ENCODE measurements around the gene DBNDD1. TPM values are rescaled to one million over a fixed set of nuclear protein-coding genes. Genes with fewer than 3 reads are reported as not detected.

DBNDD1 gene
- total and polyA plus RNA-seq, 2 donors (not counting 3 experiments of a cell fraction or from before 2014, with no cell fraction given): 28.2 to 45.7 TPM

- no peak for FAIRE-seq
- DNase-seq (ENCODE audit: low read depth, low spot score): no peak
- H3K4me3 ChIP-seq (replicated peaks in 1 of 3; ENCODE audit: insufficient read depth in 1 of 3, low read depth in 1 of 3, low read length in 3 of 3): no peak overlapping the region
- no peaks in the 10 kb centered on the region for H3K9me3 ChIP-seq (replicated peaks; ENCODE audit: control insufficient read depth, insufficient read depth, low read length)
- intact Hi-C loops (cut with micrococcal nuclease) (no loop called here), dilution Hi-C loops (cut with MboI; ENCODE audit: extremely low pct_ligation_motif_present, low sequenced_read_pairs) (no loop called here)
- TF ChIP-seq JUN (IDR thresholded peaks at IDR 0.05; ENCODE audit: borderline replicate concordance, insufficient read depth, insufficient read length, low read depth): no peak
- TF ChIP-seq CTCF (IDR thresholded peaks at IDR 0.05; ENCODE audit: extremely low read depth in 1 of 2, insufficient read depth in 1 of 2, low read depth in 1 of 2, low read length in 2 of 2): no peak
- no peak for TF ChIP-seq MYC (IDR thresholded peaks at IDR 0.05; ENCODE audit: low read depth, low read length)
- TF ChIP-seq POLR2A (IDR thresholded peaks at IDR 0.05; ENCODE audit: low read depth, low read length): no peak
- TF ChIP-seq EZH2 (IDR thresholded peaks at IDR 0.05; ENCODE audit: borderline replicate concordance, low read depth, low read length, severe bottlenecking): no peak
- no peak for TF ChIP-seq MAX (IDR thresholded peaks at IDR 0.05; ENCODE audit: insufficient read depth, insufficient read length)
- CTCF ChIA-PET: interaction anchor here (1.6 kb wide), 1 partner anchor 14 kb away, joined by 4 read pairs; no protein-coding TSS in a partner anchor
- POLR2A ChIA-PET: no interaction called here
- H3K9me1 ChIP-seq (replicated peaks; ENCODE audit: control insufficient read depth, extremely low read depth, insufficient read depth, low read length): no peaks in the 10 kb centered on the region
- H3K9ac ChIP-seq (replicated peaks; ENCODE audit: extremely low read depth, insufficient read depth, low read length): no peak overlapping the region
- H3K36me3 ChIP-seq (ENCODE audit: control insufficient read depth in 2 of 2, extremely low read depth in 1 of 2, insufficient read depth in 2 of 2, low read length in 2 of 2): peaks cover 6 to 29% of the 10 kb centered on the region in 2 experiments
- no peak overlapping the region for H3K4me2 ChIP-seq (ENCODE audit: insufficient read depth, low read length)
- H3K79me2 ChIP-seq (ENCODE audit: control insufficient read depth, insufficient read depth, low read length): no peaks in the 10 kb centered on the region
- H4K20me1 ChIP-seq (replicated peaks; ENCODE audit: control insufficient read depth, extremely low read depth, insufficient read depth, low read length): no peaks in the 10 kb centered on the region
- H3K27ac ChIP-seq (ENCODE audit: insufficient read depth, low read depth, low read length): no peak overlapping the region
- no peak overlapping the region for H2AFZ ChIP-seq (ENCODE audit: low read depth, low read length)
- H3K4me1 ChIP-seq (ENCODE audit: control insufficient read depth, extremely low read depth, insufficient read depth, low read length): no peaks in the 10 kb centered on the region
- H3K27me3 ChIP-seq (ENCODE audit: control insufficient read depth in 2 of 2, insufficient read depth in 2 of 2, low read length in 2 of 2): no peaks in the 10 kb centered on the region
- no TSS peak for BruUV-seq (replicated peaks)
These were observed 15.2 kb upstream of the DBNDD1 start for GRCh38 chr16:90034504-90034903.

- intact Hi-C loops (cut with micrococcal nuclease) (no loop called here), dilution Hi-C loops (cut with MboI; ENCODE audit: extremely low pct_ligation_motif_present, low sequenced_read_pairs) (no loop called here)
- Histone ChIP-seq H4K20me1 (replicated peaks; ENCODE audit: control insufficient read depth, extremely low read depth, insufficient read depth, low read length) (no peaks in the 10 kb centered on the region), H3K27me3 (ENCODE audit: control insufficient read depth in 2 of 2, insufficient read depth in 2 of 2, low read length in 2 of 2) (no peaks in the 10 kb centered on the region), H3K9ac (replicated peaks; ENCODE audit: extremely low read depth, insufficient read depth, low read length) (no peak overlapping the region), H3K27ac (ENCODE audit: insufficient read depth, low read depth, low read length) (no peak overlapping the region), H3K4me2 (ENCODE audit: insufficient read depth, low read length) (no peak overlapping the region), H3K9me3 (replicated peaks; ENCODE audit: control insufficient read depth, insufficient read depth, low read length) (no peaks in the 10 kb centered on the region), H3K79me2 (ENCODE audit: control insufficient read depth, insufficient read depth, low read length) (no peaks in the 10 kb centered on the region), H3K36me3 (ENCODE audit: control insufficient read depth in 2 of 2, extremely low read depth in 1 of 2, insufficient read depth in 2 of 2, low read length in 2 of 2) (peaks cover 4 to 24% of the 10 kb centered on the region in 2 experiments), H2AFZ (ENCODE audit: low read depth, low read length) (no peak overlapping the region), H3K4me3 (replicated peaks in 1 of 3; ENCODE audit: insufficient read depth in 1 of 3, low read depth in 1 of 3, low read length in 3 of 3) (no peak overlapping the region), H3K4me1 (ENCODE audit: control insufficient read depth, extremely low read depth, insufficient read depth, low read length) (no peaks in the 10 kb centered on the region), H3K9me1 (replicated peaks; ENCODE audit: control insufficient read depth, extremely low read depth, insufficient read depth, low read length) (no peaks in the 10 kb centered on the region)
- ChIA-PET CTCF (interaction anchor here (1.0 to 1.3 kb wide), 4 partner anchors 10 to 123 kb away, joined by 3 to 5 read pairs (median 4); no protein-coding TSS in a partner anchor), POLR2A (no interaction called here)
- BruUV-seq (replicated peaks): no TSS peak
- TF ChIP-seq CTCF (IDR thresholded peaks at IDR 0.05; ENCODE audit: extremely low read depth in 1 of 2, insufficient read depth in 1 of 2, low read depth in 1 of 2, low read length in 2 of 2) (no peak), JUN (IDR thresholded peaks at IDR 0.05; ENCODE audit: borderline replicate concordance, insufficient read depth, insufficient read length, low read depth) (no peak), MYC (IDR thresholded peaks at IDR 0.05; ENCODE audit: low read depth, low read length) (no peak), EZH2 (IDR thresholded peaks at IDR 0.05; ENCODE audit: borderline replicate concordance, low read depth, low read length, severe bottlenecking) (no peak), FOS (IDR thresholded peaks at IDR 0.05; ENCODE audit: borderline replicate concordance, insufficient read depth, low read length) (no peak), GATA2 (IDR thresholded peaks at IDR 0.05; ENCODE audit: insufficient read depth, insufficient read length, low read depth, low read length) (no peak), POLR2A (IDR thresholded peaks at IDR 0.05; ENCODE audit: low read depth, low read length) (no peak), POLR2AphosphoS5 (IDR thresholded peaks at IDR 0.05; ENCODE audit: insufficient read depth, low read depth, low read length) (no peak), MAX (IDR thresholded peaks at IDR 0.05; ENCODE audit: insufficient read depth, insufficient read length) (no peak)
- FAIRE-seq (no peak), DNase-seq (ENCODE audit: low read depth, low spot score) (no peak)
These were observed 14.1 kb upstream of the DBNDD1 start for GRCh38 chr16:90033387-90033786.
